HCT116 (cell line): ENCODE data around the gene ZBTB34.
"Not testable (repeated sequence)": the region's sequence is repeated elsewhere in the genome, so short reads cannot be mapped to it uniquely, and the experiment has no call there.

Source experiments
- CTCF ChIP-seq, 3 experiments: fragments of 200-600 bp in 1 of 3; sonication (generic) in 1 of 3; IDR thresholded peaks in 2 of 3; conservative IDR thresholded peaks in 1 of 3; 2 replicates each; pipeline ENCODE4 v1.5.1; 2012 to 2017; ENCODE audit warnings: low read depth in 2 of 3, low read length in 2 of 3, antibody characterized with exemption in 1 of 3, borderline replicate concordance in 1 of 3, control low read depth in 1 of 3, mild to moderate bottlenecking in 1 of 3, mixed read lengths in 1 of 3, mixed run types in 1 of 3, moderate library complexity in 1 of 3; ENCODE audit not compliant: insufficient read depth in 1 of 3
- EZH2 ChIP-seq: fragments of 200-600 bp; sonication (generic); IDR thresholded peaks from 2 replicates; pipeline ENCODE4 v1.6.1; 2017; ENCODE audit warnings: antibody characterized with exemption, mixed run types
- EZH2phosphoT487 ChIP-seq: fragments of 200-600 bp; IDR thresholded peaks from 2 replicates; pipeline ENCODE4 v1.6.1; 2018; ENCODE audit warnings: antibody characterized with exemption, borderline replicate concordance
- JUND ChIP-seq: IDR thresholded peaks from 2 replicates; pipeline ENCODE4 v1.6.1; 2012
- MAX ChIP-seq: IDR thresholded peaks from 2 replicates; pipeline ENCODE4 v1.6.1; 2012
- POLR2A ChIP-seq: IDR thresholded peaks from 2 replicates; pipeline ENCODE4 v1.7.0; 2011; ENCODE audit warnings: borderline replicate concordance; ENCODE audit not compliant: insufficient read depth, insufficient read length; ENCODE audit errors: extremely low read depth
- POLR2AphosphoS5 ChIP-seq: IDR thresholded peaks from 2 replicates; pipeline ENCODE4 v1.6.1; 2011; ENCODE audit warnings: mild to moderate bottlenecking, low read depth, low read length, moderate library complexity
- ZFX ChIP-seq: fragments of 450-650 bp; IDR thresholded peaks from 2 replicates; pipeline ENCODE4 v1.6.1; 2017
- ZNF274 ChIP-seq: fragments of 200-500 bp; sonication (Bioruptor generic); IDR thresholded peaks from 2 replicates; pipeline ENCODE4 v1.6.1; 2014; ENCODE audit warnings: mild to moderate bottlenecking, low read depth, low read length, inconsistent platforms

- TF ChIP-seq CTCF (IDR thresholded peaks at IDR 0.05 in 2 of 3, conservative IDR thresholded peaks at IDR 0.05 in 1 of 3; ENCODE audit: borderline replicate concordance in 1 of 3, insufficient read depth in 1 of 3, low read depth in 2 of 3, low read length in 2 of 3); EZH2; MAX; JUND; POLR2A; ZNF274; EZH2phosphoT487; ZFX; POLR2AphosphoS5: not testable (repeated sequence)
Observed at GRCh38 chr9:126817615-126818014, 42.8 kb upstream of the ZBTB34 start.
